ENCODE results near the gene TLE1. TPM values are rescaled to one million over a fixed set of nuclear protein-coding genes. Genes with fewer than 3 reads are reported as not detected.

Gene TLE1
- total RNA-seq, 1 experiment from 2014 or later = 17.3 TPM

DNA sequence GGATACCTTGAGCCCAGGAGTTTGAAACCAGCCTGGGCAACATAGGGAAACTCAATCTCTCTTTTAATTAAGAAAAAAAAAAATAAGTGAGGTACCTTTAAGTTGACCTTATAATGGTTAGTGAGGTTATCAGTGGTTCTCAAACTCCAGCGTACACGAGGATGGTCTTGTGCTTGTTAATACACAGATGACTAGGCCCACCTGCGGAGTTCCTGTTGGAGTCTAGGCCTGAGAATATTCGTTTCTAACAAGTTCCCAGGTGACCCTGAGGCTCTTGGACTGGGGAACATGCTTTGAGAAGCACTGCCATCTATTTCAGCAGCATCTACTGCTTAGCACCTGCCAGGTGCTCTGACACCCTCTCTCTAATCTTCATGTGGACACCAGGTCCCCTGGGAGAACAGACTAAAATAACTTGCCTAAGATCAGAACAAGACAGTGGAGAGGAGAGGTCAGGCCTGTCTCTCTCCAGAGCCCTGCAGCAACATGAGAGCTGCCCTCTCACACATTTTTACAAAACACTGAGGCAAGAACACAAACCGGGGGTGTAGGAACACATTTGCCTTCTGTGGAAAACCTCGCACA lies 24.6 kb downstream of the TLE1 start:
- Histone ChIP-seq H3K4me3 (replicated peaks in 1 of 2; ENCODE audit: low read depth in 1 of 2, low read length in 2 of 2) (no peak overlapping the region), H3K27ac (ENCODE audit: low read depth, low read length) (no peak overlapping the region), H3K4me1 (ENCODE audit: control insufficient read depth in 1 of 2, insufficient read depth in 2 of 2, low read length in 2 of 2) (no peaks in the 10 kb centered on the region), H3K4me2 (ENCODE audit: low read length) (no peak overlapping the region), H3K27me3 (ENCODE audit: insufficient read depth, low read length) (no peaks in the 10 kb centered on the region), H2AFZ (ENCODE audit: low read depth, low read length, poor library complexity, severe bottlenecking) (no peak overlapping the region), H3K79me2 (ENCODE audit: insufficient read depth, low read length) (peaks cover 23% of the 10 kb centered on the region; the same call in 1 of the 2 replicates), H3K9me3 (ENCODE audit: control insufficient read depth in 1 of 2, insufficient read depth in 1 of 2, low read depth in 1 of 2, low read length in 2 of 2) (no peaks in the 10 kb centered on the region), H3K9ac (ENCODE audit: low read length) (no peak overlapping the region), H3K9me2 (ENCODE audit: insufficient read depth) (no peaks in the 10 kb centered on the region), H3K36me3 (ENCODE audit: control insufficient read depth in 1 of 2, insufficient read depth in 2 of 2, low read length in 2 of 2) (no peaks in the 10 kb centered on the region), H4K20me1 (ENCODE audit: insufficient read depth) (no peaks in the 10 kb centered on the region)
- intact Hi-C loops (cut with micrococcal nuclease) = no loop called here
- ChIA-PET POLR2A (no interaction called here), CTCF (no interaction called here), RAD21 (ENCODE audit: low non-redundant PET in 1 of 2, low total read pairs in 2 of 2, uncharacterized antibody in 2 of 2, unreplicated experiment in 2 of 2) (no interaction called here)
- BruUV-seq (replicated peaks) = no TSS peak
- no peak for TF ChIP-seq REST (IDR thresholded peaks at IDR 0.05; ENCODE audit: low read depth)
- ATAC-seq (no peak), DNase-seq (ENCODE audit: low read depth, low spot score) (no peak)

DNA sequence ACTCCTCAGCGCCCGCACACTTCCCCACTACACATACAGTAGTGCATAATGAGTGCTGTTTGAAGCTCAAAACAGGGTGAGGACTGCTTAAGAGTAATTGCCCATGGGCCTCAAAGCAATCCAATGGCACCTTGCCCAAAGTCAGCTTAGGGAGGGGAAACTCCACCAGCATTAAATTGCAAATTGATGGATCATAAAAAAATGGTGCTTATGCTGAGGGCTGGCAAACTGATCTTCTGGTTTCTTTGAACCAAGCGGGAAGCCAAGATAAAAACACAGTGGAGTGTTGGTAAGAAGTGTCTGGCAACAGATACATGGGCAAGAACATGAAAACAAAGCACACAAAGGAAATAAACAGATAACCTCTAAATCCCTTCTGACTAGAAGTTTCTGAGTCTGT lies 28.0 kb downstream of the TLE1 start:
- Histone ChIP-seq H3K9me2 (ENCODE audit: insufficient read depth) (no peaks in the 10 kb centered on the region), H4K20me1 (ENCODE audit: insufficient read depth) (no peaks in the 10 kb centered on the region), H2AFZ (ENCODE audit: low read depth, low read length, poor library complexity, severe bottlenecking) (no peak overlapping the region), H3K9ac (ENCODE audit: low read length) (no peak overlapping the region), H3K4me1 (ENCODE audit: control insufficient read depth in 1 of 2, insufficient read depth in 2 of 2, low read length in 2 of 2) (no peaks in the 10 kb centered on the region), H3K27ac (ENCODE audit: low read depth, low read length) (no peak overlapping the region), H3K27me3 (ENCODE audit: insufficient read depth, low read length) (no peaks in the 10 kb centered on the region), H3K9me3 (ENCODE audit: control insufficient read depth in 1 of 2, insufficient read depth in 1 of 2, low read depth in 1 of 2, low read length in 2 of 2) (no peaks in the 10 kb centered on the region), H3K79me2 (ENCODE audit: insufficient read depth, low read length) (peaks cover 24% of the 10 kb centered on the region; the same call in 1 of the 2 replicates), H3K36me3 (ENCODE audit: control insufficient read depth in 1 of 2, insufficient read depth in 2 of 2, low read length in 2 of 2) (no peaks in the 10 kb centered on the region), H3K4me3 (replicated peaks in 1 of 2; ENCODE audit: low read depth in 1 of 2, low read length in 2 of 2) (no peak overlapping the region), H3K4me2 (ENCODE audit: low read length) (no peak overlapping the region)
- POLR2A ChIA-PET = no interaction called here
- intact Hi-C loops (cut with micrococcal nuclease) = no loop called here
- ATAC-seq (no peak), DNase-seq (ENCODE audit: low read depth, low spot score) (no peak)
- no TSS peak for BruUV-seq (replicated peaks)
- RAD21 ChIA-PET (ENCODE audit: low non-redundant PET in 1 of 2, low total read pairs in 2 of 2, uncharacterized antibody in 2 of 2, unreplicated experiment in 2 of 2) = no interaction called here
- CTCF ChIA-PET = no interaction called here
- TF ChIP-seq POLR2AphosphoS5 (IDR thresholded peaks at IDR 0.05; ENCODE audit: low read depth, low read length) (no peak), EZH2phosphoT487 (IDR thresholded peaks at IDR 0.05; ENCODE audit: borderline replicate concordance) (no peak), CBX3 (IDR thresholded peaks at IDR 0.05; ENCODE audit: low read depth) (no peak), ATF3 (IDR thresholded peaks at IDR 0.05) (no peak), SP1 (IDR thresholded peaks at IDR 0.05; ENCODE audit: low read depth) (no peak), JUND (IDR thresholded peaks at IDR 0.05) (no peak), ZNF274 (IDR thresholded peaks at IDR 0.05; ENCODE audit: low read depth, low read length) (no peak), YY1 (IDR thresholded peaks at IDR 0.05; ENCODE audit: extremely low read depth, insufficient replicate concordance, low read depth, low read length) (no peak), RAD21 (IDR thresholded peaks at IDR 0.05; ENCODE audit: low read depth) (no peak), CEBPB (IDR thresholded peaks at IDR 0.05; ENCODE audit: low read depth) (no peak), TCF7L2 (IDR thresholded peaks at IDR 0.05; ENCODE audit: borderline replicate concordance, extremely low read depth, insufficient read depth, insufficient read length) (no peak), FOSL1 (IDR thresholded peaks at IDR 0.05; ENCODE audit: low read depth) (no peak), ZBTB33 (IDR thresholded peaks at IDR 0.05; ENCODE audit: extremely low read depth, insufficient replicate concordance, low read length) (no peak)

All from HCT116 (cell line).